OCI-LY7 (cell line): ENCODE measurements around the gene RDH5. TPM values are rescaled to one million over a fixed set of nuclear protein-coding genes. Genes with fewer than 3 reads are reported as not detected.
A peak's percentile ranks its signal among the peaks of the same experiment; 100 is the strongest.

Source experiments
- BruUV-seq: library from RNA; stranded (reverse); fragments of 400-500 nt; replicated peaks from 2 replicates; lab custom pipeline; 2021; lab: Mats Ljungman, UMichigan
- CTCF ChIA-PET: fragments of 300-600 bp; sonication (Branson Sonifier 250); formaldehyde crosslinking; loops from one replicate; lab custom pipeline; 2022; ENCODE audit warnings: antibody characterized with exemption; ENCODE audit not compliant: unreplicated experiment; lab: Charles Lee
- POLR2A ChIA-PET: fragments of 300-600 bp; sonication (Branson Sonifier 250); formaldehyde crosslinking; loops from one replicate; lab custom pipeline; 2022; ENCODE audit warnings: antibody characterized with exemption; lab: Charles Lee
- DNase-seq: peaks from one replicate; pipeline ENCODE4 v3.0.0-alpha.2; 2015; ENCODE audit warnings: low spot score
- H2AFZ ChIP-seq: fragments of 200-600 bp; sonication (generic), shearing (Covaris generic); 2 replicates; pipeline ENCODE4 v1.6.1; 2014; ENCODE audit warnings: mild to moderate bottlenecking, antibody characterized with exemption, low read length, moderate library complexity
- H3K27ac ChIP-seq: fragments of 200-600 bp; sonication (generic); 2 replicates; pipeline ENCODE4 v1.5.1; 2014; ENCODE audit warnings: mixed run types, low read depth, mild to moderate bottlenecking, moderate library complexity, low read length, inconsistent platforms; ENCODE audit not compliant: poor library complexity, severe bottlenecking
- H3K36me3 ChIP-seq: fragments of 200-600 bp; sonication (generic); 2 replicates; pipeline ENCODE4 v1.6.1; 2014; ENCODE audit warnings: mild to moderate bottlenecking, antibody characterized with exemption, low read length, moderate library complexity, mixed read lengths; ENCODE audit not compliant: insufficient read depth
- H3K4me1 ChIP-seq: fragments of 200-600 bp; sonication (generic); 2 replicates; pipeline ENCODE4 v1.5.1; 2014; ENCODE audit warnings: mild to moderate bottlenecking, low read length; ENCODE audit not compliant: insufficient read depth, poor library complexity, severe bottlenecking
- H3K4me2 ChIP-seq: fragments of 200-600 bp; sonication (generic); 2 replicates; pipeline ENCODE4 v1.6.1; 2014; ENCODE audit warnings: mild to moderate bottlenecking, low read length
- H3K4me3 ChIP-seq: fragments of 200-600 bp; sonication (generic); 2 replicates; pipeline ENCODE4 v1.5.1; 2014; ENCODE audit warnings: mild to moderate bottlenecking, low read depth, low read length; ENCODE audit not compliant: poor library complexity, severe bottlenecking
- H3K79me2 ChIP-seq: fragments of 200-600 bp; sonication (generic); 2 replicates; pipeline ENCODE4 v1.6.1; 2016; ENCODE audit warnings: low read depth, mild to moderate bottlenecking, low read length, moderate library complexity, mixed read lengths; ENCODE audit not compliant: insufficient read depth
- H3K9me2 ChIP-seq: fragments of 200-600 bp; sonication (generic); 2 replicates; pipeline ENCODE4 v1.6.1; 2016; ENCODE audit warnings: mild to moderate bottlenecking, low read length, mixed read lengths; ENCODE audit not compliant: insufficient read depth
- H3K9me3 ChIP-seq: fragments of 200-600 bp; sonication (generic); 2 replicates; pipeline ENCODE4 v1.6.1; 2014; ENCODE audit warnings: mild to moderate bottlenecking, mixed run types, low read length, mixed read lengths
- H4K20me1 ChIP-seq: fragments of 200-600 bp; sonication (generic); 2 replicates; pipeline ENCODE4 v1.6.1; 2014; ENCODE audit warnings: mild to moderate bottlenecking, antibody characterized with exemption, low read length, moderate library complexity, mixed read lengths; ENCODE audit not compliant: insufficient read depth
- EZH2phosphoT487 ChIP-seq: fragments of 200-600 bp; sonication (generic); IDR thresholded peaks from 2 replicates; pipeline ENCODE4 v1.6.1; 2018; ENCODE audit warnings: low read depth, borderline replicate concordance, mild to moderate bottlenecking, mixed run types, antibody characterized with exemption, low read length, moderate library complexity, mixed read lengths
- intact Hi-C: fragments of 100-400 bp; cut with micrococcal nuclease; formaldehyde crosslinking; loops from one replicate; pipeline ENCODE4 v1.10.0; 2022; ENCODE audit not compliant: unreplicated experiment
- total RNA-seq, 2 experiments: library from RNA; depleted of rRNA in 1 of 2; stranded (reverse); fragments of >200 nt in 1 of 2; shearing (Covaris generic) in 1 of 2; gene quantifications; 2 replicates each; pipeline ENCODE4 v1.2.3, GENCODE V29; 2014 to 2022
- TF ChIP-seq, protein P1 (sequence below): fragments of 200-600 bp; sonication (generic); conservative IDR thresholded peaks from 2 replicates; pipeline ENCODE4 v1.5.1; 2014; ENCODE audit warnings: mild to moderate bottlenecking, antibody characterized with exemption, low read length, moderate library complexity, mixed read lengths

Gene RDH5
- total RNA-seq, 2 experiments from 2014 or later, result 6.2 to 20.1 TPM

GRCh38 chr12:55720894-55721444, 776 bp downstream of the RDH5 start:
- H3K27ac ChIP-seq, result no peak overlapping the region
- H3K4me1 ChIP-seq, result peaks cover 26% of the 10 kb centered on the region
- DNase-seq, result no peak
- H3K4me2 ChIP-seq, result no peak overlapping the region
- no peaks in the 10 kb centered on the region for H4K20me1 ChIP-seq
- peaks cover 16% of the 10 kb centered on the region; the same call in 1 of the 2 replicates for H3K79me2 ChIP-seq
- no peaks in the 10 kb centered on the region for H3K9me3 ChIP-seq
- no peak for TF ChIP-seq EZH2phosphoT487
- TF ChIP-seq, protein P1, sequence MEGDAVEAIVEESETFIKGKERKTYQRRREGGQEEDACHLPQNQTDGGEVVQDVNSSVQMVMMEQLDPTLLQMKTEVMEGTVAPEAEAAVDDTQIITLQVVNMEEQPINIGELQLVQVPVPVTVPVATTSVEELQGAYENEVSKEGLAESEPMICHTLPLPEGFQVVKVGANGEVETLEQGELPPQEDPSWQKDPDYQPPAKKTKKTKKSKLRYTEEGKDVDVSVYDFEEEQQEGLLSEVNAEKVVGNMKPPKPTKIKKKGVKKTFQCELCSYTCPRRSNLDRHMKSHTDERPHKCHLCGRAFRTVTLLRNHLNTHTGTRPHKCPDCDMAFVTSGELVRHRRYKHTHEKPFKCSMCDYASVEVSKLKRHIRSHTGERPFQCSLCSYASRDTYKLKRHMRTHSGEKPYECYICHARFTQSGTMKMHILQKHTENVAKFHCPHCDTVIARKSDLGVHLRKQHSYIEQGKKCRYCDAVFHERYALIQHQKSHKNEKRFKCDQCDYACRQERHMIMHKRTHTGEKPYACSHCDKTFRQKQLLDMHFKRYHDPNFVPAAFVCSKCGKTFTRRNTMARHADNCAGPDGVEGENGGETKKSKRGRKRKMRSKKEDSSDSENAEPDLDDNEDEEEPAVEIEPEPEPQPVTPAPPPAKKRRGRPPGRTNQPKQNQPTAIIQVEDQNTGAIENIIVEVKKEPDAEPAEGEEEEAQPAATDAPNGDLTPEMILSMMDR, result peak; percentile 44; the same call in 1 of the 2 replicates
- ChIA-PET POLR2A (no interaction called here), CTCF (interaction anchor here (1.0 to 1.1 kb wide), 2 partner anchors 16 to 48 kb away, joined by 3 read pairs; no protein-coding TSS in a partner anchor)
- H3K4me3 ChIP-seq, result no peak overlapping the region
- no peak overlapping the region for H2AFZ ChIP-seq
- H3K9me2 ChIP-seq, result no peaks in the 10 kb centered on the region
- intact Hi-C loops, result loop anchor here (1.0 kb wide), 1 partner anchor 62 kb away; no protein-coding TSS in a partner anchor
- peaks cover 64% of the 10 kb centered on the region for H3K36me3 ChIP-seq
- BruUV-seq, result no TSS peak

- no peak for TF ChIP-seq EZH2phosphoT487
- TF ChIP-seq, protein P1, result no peak
- Histone ChIP-seq H3K9me2 (no peaks in the 10 kb centered on the region), H3K36me3 (peaks cover 68% of the 10 kb centered on the region), H3K4me1 (peaks cover 26% of the 10 kb centered on the region), H3K9me3 (no peaks in the 10 kb centered on the region), H2AFZ (no peak overlapping the region), H3K27ac (no peak overlapping the region), H4K20me1 (no peaks in the 10 kb centered on the region), H3K4me2 (no peak overlapping the region), H3K79me2 (peaks cover 14% of the 10 kb centered on the region; the same call in 1 of the 2 replicates), H3K4me3 (no peak overlapping the region)
- intact Hi-C loops, result loop anchor here (1.0 kb wide), 1 partner anchor 62 kb away; no protein-coding TSS in a partner anchor
- DNase-seq, result no peak
- no TSS peak for BruUV-seq
- CTCF ChIA-PET, result interaction anchor here (1.0 to 1.1 kb wide), 2 partner anchors 16 to 49 kb away, joined by 3 read pairs; no protein-coding TSS in a partner anchor
- POLR2A ChIA-PET, result no interaction called here
Measured at GRCh38 chr12:55721601-55722213, 1.5 kb downstream of the RDH5 start.
